Stimulated activated CD4-positive, alpha-beta T cell treated with anti-CD3 and anti-CD28 coated beads, Interleukin-15, amount 100 ng/mL, for 48 hours (primary cell): ENCODE data around the gene STARD13.

Experiments
- DNase-seq, 2 donors: peaks; one replicate each; pipeline ENCODE4 v3.0.0-alpha.2; 2020; ENCODE audit warnings: low read depth in 2 of 2

The STARD13 gene

GRCh38 chr13:33307843-33308242, 22.3 kb upstream of the STARD13 start:
- no peak for DNase-seq

- DNase-seq, result no peak
Observed at GRCh38 chr13:33303855-33304597, 18.5 kb upstream of the STARD13 start.

DNA sequence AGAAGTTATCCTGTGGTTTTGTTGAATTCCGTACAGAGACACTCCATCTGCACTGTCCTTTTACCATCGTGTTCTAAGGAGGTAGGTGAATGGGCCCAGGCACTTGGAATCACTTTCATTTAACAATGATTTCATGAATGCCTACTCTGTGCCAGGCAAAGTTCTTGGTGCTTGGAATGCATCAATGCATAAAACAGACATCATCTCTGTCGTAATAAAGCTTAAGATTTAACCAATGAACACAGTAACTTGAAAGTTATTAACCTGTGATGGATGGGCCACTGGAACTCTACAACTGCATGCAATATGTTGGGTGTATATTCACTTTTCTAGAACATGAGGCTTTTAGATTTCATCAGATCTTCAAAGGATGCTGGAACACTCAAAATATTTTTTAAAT, 14.1 kb upstream of the STARD13 start:
- no peak for DNase-seq

DNA sequence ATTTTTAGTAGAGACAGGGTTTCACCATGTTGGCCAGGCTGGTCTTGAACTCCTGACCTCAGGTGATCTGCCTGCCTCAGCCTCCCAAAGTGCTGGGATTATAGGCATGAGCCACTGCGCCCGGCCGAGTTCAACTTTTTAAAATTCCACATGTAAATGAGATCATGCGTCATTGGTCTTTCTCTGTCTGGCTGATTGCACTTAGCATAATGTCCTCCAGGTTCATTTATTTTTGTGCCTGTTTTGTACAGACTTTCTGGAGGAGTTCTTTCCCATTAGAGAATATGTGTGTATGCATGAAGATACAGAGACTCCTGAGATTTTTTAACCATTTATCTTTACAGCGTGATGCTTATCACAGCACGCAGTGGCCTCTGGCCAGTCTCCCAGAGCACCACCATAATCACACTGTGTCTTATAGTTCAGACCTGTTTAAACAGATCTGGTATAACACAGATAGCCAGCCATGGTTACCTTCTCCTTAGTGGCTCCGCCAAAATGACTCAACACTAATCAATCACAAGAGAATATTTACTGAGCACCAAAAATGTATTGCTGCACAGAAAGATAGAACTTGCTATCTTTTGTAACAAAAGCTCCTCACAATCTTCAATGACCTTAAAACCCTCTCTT, 11.4 kb upstream of the STARD13 start:
- DNase-seq, result no peak

- DNase-seq, result no peak
Observed at GRCh38 chr13:33292712-33293111, 7.2 kb upstream of the STARD13 start.

- DNase-seq, result no peak
Observed at GRCh38 chr13:33290421-33290965, 4.9 kb upstream of the STARD13 start.

DNA sequence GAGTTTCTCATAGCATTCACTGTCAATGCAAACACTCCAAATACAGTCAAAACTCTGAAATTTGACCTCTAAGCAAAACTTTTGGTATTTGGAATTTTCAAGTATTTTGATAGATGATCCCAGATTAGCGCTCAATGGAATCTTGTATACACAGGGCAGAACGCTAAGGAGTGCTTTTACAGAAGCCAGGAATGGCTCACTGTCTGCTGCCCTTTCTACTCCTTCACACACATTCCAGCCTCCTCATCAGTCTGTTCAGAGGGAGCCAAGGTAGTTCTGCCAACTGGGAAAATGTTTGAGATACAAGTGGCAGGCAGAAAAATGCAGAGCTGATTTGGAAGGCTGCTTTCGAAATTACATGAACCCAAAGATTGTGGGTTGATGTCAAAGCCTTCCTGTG, 4.4 kb upstream of the STARD13 start:
- DNase-seq, result no peak

GRCh38 chr13:33287142-33287882, 1.8 kb upstream of the STARD13 start:
- DNase-seq, result no peak

- DNase-seq, result no peak
Observed at GRCh38 chr13:33286128-33286527, 573 bp upstream of the STARD13 start.

DNA sequence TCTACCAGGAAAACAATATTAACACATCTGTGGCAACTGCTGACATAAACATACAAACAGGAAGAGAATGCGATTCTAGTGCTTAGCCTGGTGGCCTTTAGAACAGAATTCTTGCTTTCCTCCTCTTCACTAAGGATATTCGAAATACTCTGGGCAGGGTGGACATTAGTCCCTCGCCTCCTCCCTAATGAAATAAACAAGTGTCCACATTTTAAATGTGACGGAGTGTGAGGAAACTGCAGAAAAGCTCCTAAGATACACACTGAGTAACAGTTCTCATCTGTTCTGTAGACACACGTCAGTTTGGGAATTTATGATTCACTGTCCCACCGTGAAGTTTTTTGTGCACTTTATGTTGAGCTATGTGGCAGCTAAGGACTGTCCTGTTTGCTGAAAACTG, 639 bp downstream of the STARD13 start:
- no peak for DNase-seq

DNA sequence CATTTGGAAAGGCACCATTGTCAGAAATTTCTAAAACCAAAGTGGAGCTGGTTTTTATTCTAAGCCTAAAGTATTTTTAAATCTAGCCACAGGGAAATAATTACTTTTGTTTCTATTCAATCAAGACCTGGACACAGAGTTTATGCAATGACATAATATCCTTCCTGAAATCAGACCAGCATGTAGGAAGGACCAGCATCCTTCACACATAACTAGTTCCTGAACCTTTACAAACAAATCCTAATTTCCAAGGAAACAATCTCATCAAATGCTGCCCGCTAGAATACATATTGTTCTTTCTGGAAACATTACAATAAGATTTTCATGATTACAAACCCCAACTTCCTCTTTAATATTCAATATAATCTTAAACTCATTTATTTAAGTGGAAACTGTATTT, 1.5 kb downstream of the STARD13 start:
- DNase-seq, result no peak

DNA sequence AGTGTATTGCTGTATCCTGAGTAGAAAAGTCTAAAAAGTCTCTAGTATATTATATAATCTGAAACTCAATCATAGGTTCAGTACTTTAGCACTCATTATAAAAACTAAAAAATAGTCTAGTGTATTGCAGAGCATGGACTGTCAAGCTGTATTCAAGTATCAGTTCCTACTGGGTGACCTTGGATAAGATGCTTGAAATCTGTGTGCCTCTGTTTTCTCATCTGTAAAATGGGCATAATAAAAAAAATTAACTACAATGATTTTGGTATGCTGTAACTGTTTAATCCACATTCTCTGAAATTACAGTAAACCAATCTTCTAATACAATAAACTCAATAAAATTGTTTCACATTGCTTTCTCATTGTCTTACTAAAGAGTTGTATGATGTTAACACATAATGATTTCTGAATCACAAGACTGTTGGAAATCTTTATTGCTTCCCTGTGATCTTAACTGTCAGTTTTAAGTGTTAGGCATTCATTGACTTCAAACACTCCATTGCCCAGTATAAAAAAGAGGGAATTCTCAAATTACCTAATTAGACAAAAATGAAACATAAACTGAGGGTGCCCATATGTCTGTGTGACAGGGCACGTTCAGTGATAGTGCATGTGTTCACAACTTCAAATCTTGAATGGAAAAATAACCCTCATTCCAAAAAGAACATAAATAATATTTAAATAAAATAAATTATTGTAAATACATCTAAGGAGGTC, 2.2 kb downstream of the STARD13 start:
- no peak for DNase-seq

DNA sequence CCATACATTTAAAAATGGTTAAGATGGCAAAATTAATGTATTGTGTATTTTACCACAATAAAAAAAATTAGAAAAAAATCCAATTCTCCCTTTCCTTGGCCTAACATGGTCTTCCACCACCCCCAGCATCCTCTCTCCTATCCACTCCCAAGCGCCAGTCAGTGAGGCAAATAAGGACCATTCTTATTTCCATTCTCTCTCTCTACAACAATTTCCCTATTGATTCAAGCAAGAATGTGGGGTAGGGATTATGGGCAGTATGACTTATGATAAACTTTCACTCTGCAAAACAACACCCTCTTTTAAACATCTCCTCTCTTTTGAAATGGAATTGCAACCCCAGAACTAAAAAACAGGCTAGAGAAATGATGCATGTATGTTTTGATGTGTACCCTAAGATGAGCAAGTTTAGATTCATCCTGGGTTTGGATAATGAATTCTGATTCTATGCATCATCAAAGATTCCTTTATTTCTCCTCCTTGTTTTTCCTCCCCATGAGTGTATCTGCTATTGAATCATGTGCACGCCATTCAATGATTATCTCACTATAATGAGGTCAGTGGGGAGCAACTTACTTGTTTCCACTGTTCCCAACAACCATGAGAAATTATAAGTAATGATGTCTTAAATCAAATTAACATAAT, 3.5 kb downstream of the STARD13 start:
- DNase-seq, result no peak

- no peak for DNase-seq
Observed at GRCh38 chr13:33280923-33281322, 4.6 kb downstream of the STARD13 start.

DNA sequence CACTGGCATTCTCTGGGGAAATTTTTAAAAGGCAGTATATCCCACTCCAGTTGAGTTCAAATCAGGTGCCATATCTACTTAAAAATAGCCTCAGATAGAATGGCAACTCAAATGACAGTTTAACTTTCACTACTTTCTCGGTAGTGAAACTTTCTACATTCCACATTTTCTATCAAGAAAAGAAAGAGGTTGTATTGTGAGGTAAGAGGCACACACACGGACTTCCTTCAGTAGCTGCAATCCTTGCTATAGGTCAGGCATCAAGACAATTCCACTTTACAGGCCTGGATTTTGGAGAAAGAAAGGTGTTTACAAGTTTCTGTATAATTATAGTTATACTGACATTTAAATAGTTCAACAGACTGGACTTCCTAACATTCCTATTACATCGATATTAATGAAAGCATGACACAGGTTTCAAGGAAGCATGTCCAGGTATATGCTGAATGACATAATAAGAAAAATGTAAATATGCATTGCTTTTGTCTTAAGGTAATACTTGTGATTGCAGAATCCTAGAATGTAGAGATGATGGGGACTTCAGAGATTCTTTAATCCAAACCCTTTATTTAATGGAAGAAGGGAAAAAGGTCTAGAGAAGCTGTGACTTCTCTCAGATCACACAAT, 5.2 kb downstream of the STARD13 start:
- no peak for DNase-seq

DNA sequence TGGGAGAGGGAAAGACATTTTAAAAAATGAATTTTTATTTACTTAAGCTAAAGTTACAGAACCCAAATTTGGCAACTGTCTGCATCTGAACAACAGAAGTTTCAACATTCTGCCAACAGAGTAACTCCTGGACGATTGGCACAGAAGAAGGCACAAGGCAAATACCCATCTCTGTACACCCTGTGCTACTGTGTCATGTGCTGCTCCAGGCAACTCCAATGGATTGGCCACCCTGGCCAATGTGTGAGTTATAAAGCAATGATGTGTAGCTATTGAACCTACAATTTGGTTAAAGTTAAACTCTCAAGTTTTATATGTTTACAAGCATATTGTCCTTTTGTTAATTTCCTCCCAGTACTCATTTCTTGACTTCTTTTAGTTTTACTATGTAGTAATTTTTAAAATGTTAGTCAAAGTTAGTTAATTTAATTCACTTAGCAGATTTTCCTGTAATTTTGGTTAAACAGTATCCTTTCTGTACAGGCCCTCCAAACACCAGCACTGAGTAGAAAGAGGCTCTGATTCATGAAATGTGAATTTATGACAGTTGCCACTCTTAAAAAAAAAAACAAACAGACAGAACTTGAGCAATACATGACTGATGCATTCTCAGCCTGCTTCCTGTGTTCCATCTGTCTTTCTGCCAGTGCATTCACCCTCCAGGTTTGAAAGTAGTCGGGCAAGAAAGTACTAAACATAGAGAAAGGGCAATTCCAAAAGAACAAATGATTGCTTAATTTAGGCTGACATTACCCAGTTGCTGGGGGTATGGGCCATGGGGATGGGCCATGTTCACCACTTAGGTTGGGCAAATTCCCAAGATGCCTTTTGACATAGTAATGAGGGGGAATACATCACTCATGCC, 5.9 kb downstream of the STARD13 start:
- DNase-seq, result no peak

DNA sequence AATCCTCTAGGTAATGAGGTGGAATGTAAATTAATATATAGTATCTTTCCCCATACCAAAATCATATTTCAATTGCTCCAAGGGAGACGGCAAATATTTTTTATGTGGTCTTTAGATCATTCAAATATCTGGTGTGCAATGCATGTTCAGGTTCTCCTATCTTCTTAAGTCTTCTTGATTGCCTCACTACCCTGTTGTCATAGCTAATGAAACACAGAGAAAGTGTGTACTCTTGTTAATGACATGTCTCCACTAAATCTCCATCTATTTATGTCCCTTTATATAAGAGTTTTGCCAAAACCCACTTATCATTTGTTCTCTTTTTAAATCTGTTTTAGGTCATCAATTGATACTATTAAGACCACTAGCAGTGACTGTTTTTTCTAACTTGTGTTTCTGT, 6.6 kb downstream of the STARD13 start:
- DNase-seq, result no peak

GRCh38 chr13:33277946-33278345, 7.6 kb downstream of the STARD13 start:
- no peak for DNase-seq

DNA sequence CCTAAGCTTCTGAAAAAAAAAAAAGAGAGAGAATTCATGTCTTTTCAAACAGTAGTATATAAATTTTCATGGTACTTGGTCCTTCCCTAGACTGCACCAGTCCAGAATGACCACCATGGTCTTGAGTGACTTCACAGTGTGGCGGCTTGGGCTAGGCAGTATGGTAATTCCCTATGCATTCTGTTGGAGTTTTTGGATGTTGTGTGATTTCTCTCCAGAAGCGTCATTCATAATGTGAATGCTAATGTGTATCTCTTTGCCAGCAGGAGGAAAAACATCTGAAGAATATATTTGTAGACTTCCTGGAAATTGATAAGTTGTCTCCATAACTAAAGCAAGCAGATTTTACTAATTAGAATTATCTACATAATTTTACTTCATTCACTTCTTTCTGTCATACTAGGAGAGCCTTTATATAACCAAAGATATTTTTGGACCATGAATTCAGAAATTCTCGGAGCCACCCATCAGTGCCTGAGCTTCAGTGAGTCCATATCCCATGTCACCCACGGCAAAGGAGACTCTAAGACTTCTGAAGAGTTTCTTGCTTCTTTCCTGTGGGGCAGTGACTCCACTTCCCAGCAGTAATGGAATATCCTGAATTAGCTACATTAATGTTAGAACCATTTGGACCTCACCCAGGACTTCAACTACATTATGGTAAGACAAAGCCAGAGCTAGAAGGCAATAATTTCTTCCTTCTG, 8.4 kb downstream of the STARD13 start:
- DNase-seq, result no peak
